Liver (tissue), 3 donors: ENCODE measurements around the gene DCC.

ENCODE experiments used
- ATF3 ChIP-seq: IDR thresholded peaks from 2 replicates; pipeline ENCODE4 v1.6.1; 2016; ENCODE audit warnings: antibody characterized with exemption
- CTCF ChIP-seq: fragments of 150-350 bp; IDR thresholded peaks from 2 replicates; pipeline ENCODE4 v1.5.1; 2017; ENCODE audit warnings: improper control_type of control experiment, low read depth, low read length; ENCODE audit not compliant: missing input control
- FOXA1 ChIP-seq: IDR thresholded peaks from 2 replicates; pipeline ENCODE4 v1.6.1; 2016; ENCODE audit warnings: antibody characterized with exemption
- GABPA ChIP-seq, 2 donors: IDR thresholded peaks in 1 of 2; conservative IDR thresholded peaks in 1 of 2; 2 replicates each; pipeline ENCODE4 v1.6.1; 2016; ENCODE audit warnings: antibody characterized with exemption in 2 of 2, mild to moderate bottlenecking in 1 of 2, moderate library complexity in 1 of 2
- JUND ChIP-seq, 2 donors: IDR thresholded peaks; 2 replicates each; pipeline ENCODE4 v1.6.1; 2016; ENCODE audit warnings: antibody characterized with exemption in 2 of 2
- MAX ChIP-seq: IDR thresholded peaks from 2 replicates; pipeline ENCODE4 v1.6.1; 2016; ENCODE audit warnings: antibody characterized with exemption
- RAD21 ChIP-seq, 2 donors: IDR thresholded peaks; 2 replicates each; pipeline ENCODE4 v1.6.1; 2016; ENCODE audit warnings: antibody characterized with exemption in 2 of 2, mild to moderate bottlenecking in 2 of 2
- REST ChIP-seq: IDR thresholded peaks from 2 replicates; pipeline ENCODE4 v1.6.1; 2016; ENCODE audit warnings: antibody characterized with exemption, mild to moderate bottlenecking
- RXRA ChIP-seq, 2 donors: IDR thresholded peaks; 2 replicates each; pipeline ENCODE4 v1.6.1; 2017 to 2018; ENCODE audit warnings: antibody characterized with exemption in 2 of 2, mild to moderate bottlenecking in 1 of 2
- SP1 ChIP-seq: IDR thresholded peaks from 2 replicates; pipeline ENCODE4 v1.6.1; 2018; ENCODE audit warnings: antibody characterized with exemption, mild to moderate bottlenecking
- TAF1 ChIP-seq: conservative IDR thresholded peaks from 2 replicates; pipeline ENCODE4 v1.6.1; 2016; ENCODE audit warnings: antibody characterized with exemption, mild to moderate bottlenecking
- YY1 ChIP-seq: IDR thresholded peaks from 2 replicates; pipeline ENCODE4 v1.6.1; 2016; ENCODE audit warnings: antibody characterized with exemption, mild to moderate bottlenecking
- donor health status: healthy.
- donor health status: healthy.

- TF ChIP-seq CTCF (no peak), REST (no peak), TAF1 (no peak), YY1 (no peak), MAX (no peak), SP1 (no peak), RAD21 (IDR thresholded peaks at IDR 0.05) (no peak), FOXA1 (no peak), RXRA (IDR thresholded peaks at IDR 0.05) (no peak), GABPA (IDR thresholded peaks at IDR 0.05 in 1 of 2, conservative IDR thresholded peaks at IDR 0.05 in 1 of 2) (no peak), ATF3 (no peak), JUND (IDR thresholded peaks at IDR 0.05) (no peak)
Observed at GRCh38 chr18:52907543-52908308, 567.7 kb downstream of the DCC start.
